Fibroblast of the aortic adventitia (primary cell): Measurements from ENCODE around the gene RAPGEF3. TPM values are rescaled to one million over a fixed set of nuclear protein-coding genes. Genes with fewer than 3 reads are reported as not detected.

Experiments used
- DNase-seq: peaks from one replicate; pipeline ENCODE4 v3.0.0-alpha.2; 2010; ENCODE audit warnings: low read depth
- H3K4me3 ChIP-seq: 2 replicates; pipeline ENCODE4 v1.5.1; 2011; ENCODE audit warnings: low read depth, mild to moderate bottlenecking, control low read depth, low read length, moderate library complexity
- total RNA-seq: library from RNA; depleted of rRNA; stranded (reverse); fragments of >200 nt; gene quantifications from 2 replicates; pipeline ENCODE4 v1.2.3, GENCODE V29; 2012; ENCODE audit warnings: low replicate concordance
- TF ChIP-seq, protein P1 (sequence below): IDR thresholded peaks from 2 replicates; pipeline ENCODE4 v1.5.1; 2011; ENCODE audit warnings: mild to moderate bottlenecking, low read length, control low read depth, inconsistent platforms; ENCODE audit not compliant: insufficient read depth

The RAPGEF3 gene, protein sequence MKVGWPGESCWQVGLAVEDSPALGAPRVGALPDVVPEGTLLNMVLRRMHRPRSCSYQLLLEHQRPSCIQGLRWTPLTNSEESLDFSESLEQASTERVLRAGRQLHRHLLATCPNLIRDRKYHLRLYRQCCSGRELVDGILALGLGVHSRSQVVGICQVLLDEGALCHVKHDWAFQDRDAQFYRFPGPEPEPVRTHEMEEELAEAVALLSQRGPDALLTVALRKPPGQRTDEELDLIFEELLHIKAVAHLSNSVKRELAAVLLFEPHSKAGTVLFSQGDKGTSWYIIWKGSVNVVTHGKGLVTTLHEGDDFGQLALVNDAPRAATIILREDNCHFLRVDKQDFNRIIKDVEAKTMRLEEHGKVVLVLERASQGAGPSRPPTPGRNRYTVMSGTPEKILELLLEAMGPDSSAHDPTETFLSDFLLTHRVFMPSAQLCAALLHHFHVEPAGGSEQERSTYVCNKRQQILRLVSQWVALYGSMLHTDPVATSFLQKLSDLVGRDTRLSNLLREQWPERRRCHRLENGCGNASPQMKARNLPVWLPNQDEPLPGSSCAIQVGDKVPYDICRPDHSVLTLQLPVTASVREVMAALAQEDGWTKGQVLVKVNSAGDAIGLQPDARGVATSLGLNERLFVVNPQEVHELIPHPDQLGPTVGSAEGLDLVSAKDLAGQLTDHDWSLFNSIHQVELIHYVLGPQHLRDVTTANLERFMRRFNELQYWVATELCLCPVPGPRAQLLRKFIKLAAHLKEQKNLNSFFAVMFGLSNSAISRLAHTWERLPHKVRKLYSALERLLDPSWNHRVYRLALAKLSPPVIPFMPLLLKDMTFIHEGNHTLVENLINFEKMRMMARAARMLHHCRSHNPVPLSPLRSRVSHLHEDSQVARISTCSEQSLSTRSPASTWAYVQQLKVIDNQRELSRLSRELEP
- total RNA-seq: 5.2 and 16.6 TPM in 2 replicates

GRCh38 chr12:47758834-47759690 is at the start of gene RAPGEF3:
RAPGEF3 (minus strand) TSS chr12:47758880; CDS start chr12:47758556, 324 bp downstream.
- peak within 1 kb of the TSS; percentile 69 for H3K4me3 ChIP-seq
- TF ChIP-seq, protein P1, sequence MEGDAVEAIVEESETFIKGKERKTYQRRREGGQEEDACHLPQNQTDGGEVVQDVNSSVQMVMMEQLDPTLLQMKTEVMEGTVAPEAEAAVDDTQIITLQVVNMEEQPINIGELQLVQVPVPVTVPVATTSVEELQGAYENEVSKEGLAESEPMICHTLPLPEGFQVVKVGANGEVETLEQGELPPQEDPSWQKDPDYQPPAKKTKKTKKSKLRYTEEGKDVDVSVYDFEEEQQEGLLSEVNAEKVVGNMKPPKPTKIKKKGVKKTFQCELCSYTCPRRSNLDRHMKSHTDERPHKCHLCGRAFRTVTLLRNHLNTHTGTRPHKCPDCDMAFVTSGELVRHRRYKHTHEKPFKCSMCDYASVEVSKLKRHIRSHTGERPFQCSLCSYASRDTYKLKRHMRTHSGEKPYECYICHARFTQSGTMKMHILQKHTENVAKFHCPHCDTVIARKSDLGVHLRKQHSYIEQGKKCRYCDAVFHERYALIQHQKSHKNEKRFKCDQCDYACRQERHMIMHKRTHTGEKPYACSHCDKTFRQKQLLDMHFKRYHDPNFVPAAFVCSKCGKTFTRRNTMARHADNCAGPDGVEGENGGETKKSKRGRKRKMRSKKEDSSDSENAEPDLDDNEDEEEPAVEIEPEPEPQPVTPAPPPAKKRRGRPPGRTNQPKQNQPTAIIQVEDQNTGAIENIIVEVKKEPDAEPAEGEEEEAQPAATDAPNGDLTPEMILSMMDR: peak; percentile 64
- DNase-seq: peak; percentile 67

DNA sequence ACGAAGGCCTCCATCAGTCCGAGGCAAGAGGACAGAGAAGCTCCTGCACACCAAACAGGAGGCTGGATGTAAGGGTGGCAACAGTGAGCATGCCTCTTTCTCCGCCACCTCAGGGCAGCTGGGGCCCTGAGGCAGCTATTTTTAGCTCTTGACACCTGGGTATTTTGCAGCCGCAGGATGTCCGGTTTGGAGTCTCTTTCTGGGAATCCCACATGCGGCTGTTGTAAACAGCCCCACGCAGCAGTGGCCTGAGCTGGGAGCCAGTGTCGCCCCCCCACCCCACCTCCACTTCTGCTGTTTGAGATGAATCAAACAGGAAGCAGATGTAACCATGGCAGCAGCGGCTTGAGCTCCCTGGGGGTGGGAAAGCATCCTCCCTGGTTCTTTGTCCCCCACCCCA is 49.4 kb upstream of the RAPGEF3 start:
- H3K4me3 ChIP-seq: peak overlapping the region; percentile 14
- no peak for DNase-seq
- TF ChIP-seq, protein P1: no peak

- H3K4me3 ChIP-seq: no peak overlapping the region
- DNase-seq: no peak
- TF ChIP-seq, protein P1: no peak
Observed at GRCh38 chr12:47807338-47807737, 48.7 kb upstream of the RAPGEF3 start.

- DNase-seq: no peak
- TF ChIP-seq, protein P1: no peak
Observed at GRCh38 chr12:47805417-47805816, 46.7 kb upstream of the RAPGEF3 start.

DNA sequence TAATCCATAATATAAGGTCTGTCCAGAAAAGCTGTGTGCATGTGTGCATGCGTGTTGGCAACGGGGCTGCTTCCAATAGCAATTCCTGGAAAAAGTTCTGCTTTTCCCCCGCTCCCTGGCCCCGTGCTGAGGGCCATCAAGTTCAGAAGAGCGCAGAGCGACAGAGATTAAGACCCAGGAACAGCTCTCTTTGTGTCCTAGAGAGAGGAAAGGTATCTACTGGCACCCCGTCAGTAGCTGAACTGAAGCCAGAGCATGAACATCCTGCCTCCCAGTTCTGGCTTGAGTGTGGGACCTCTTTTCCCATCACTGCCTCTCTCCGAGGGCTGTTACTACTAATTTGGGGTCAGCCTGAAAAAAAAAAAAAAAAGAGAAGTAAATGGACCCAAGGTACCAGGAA is 45.5 kb upstream of the RAPGEF3 start:
- DNase-seq: no peak
- TF ChIP-seq, protein P1: no peak
- no peak overlapping the region for H3K4me3 ChIP-seq

More at GRCh38 chr12:47805417-47805816, 46.7 kb upstream of the RAPGEF3 start:
- H3K4me3 ChIP-seq: no peak overlapping the region
